HG03439 (cell line): ENCODE results near the gene RER1.

Source experiments
- ATAC-seq: cut with Tn5 transposase; IDR thresholded peaks from one replicate; pipeline ENCODE4 v1.9.1; 2021; ENCODE audit warnings: mild to moderate bottlenecking, moderate library complexity; ENCODE audit not compliant: unreplicated experiment

The RER1 gene

DNA sequence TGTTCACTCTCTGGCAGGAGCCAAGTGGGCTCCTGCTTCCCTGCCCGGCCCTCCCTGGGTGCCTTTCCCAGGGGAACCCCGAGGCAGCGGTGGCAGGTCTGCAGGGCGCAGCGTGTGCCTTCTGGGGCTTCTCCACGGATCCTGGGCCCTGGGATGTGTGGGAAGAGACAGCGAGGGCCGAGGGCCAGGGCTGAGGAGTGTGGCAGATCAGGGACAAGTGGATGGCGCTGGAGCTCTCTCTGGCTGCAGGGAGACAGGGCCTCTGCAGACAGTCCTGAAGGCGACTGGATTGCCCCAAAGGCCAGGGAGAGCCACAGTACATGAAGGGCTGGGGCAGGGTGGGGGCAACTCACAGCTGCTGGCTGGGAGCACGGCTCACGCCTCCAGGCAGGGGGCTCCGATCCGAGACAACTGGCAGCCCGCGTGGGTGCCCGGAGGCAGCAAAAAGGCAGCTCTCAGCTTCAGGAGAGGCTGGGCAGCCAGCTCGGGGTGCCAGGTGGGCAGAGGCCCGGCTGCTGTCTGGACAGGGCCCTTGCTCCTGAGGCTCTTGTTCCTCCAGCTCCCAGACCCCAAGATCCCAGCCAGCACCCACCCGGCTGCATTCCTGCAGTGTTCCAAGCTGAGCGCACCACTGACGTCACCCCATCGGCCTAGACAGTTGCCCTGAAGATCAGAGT, 16.3 kb upstream of the RER1 start:
- ATAC-seq = no peak

DNA sequence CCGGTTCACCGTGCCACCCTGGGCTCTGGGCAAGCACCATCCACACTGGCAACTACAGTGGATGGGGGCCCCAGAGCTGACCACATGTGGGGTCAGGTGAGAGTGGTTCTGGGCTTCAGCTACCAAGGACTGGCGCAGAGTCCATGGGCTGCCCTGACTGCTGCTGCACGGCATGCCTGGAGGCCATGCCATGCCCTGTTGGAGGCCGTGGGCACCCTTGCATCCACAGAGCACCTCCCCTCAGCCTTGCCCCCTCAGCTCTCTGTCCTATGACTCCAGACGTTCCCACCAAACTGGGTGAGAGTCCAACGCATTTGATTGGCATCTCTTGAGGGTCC, 15.7 kb upstream of the RER1 start:
- ATAC-seq = no peak

DNA sequence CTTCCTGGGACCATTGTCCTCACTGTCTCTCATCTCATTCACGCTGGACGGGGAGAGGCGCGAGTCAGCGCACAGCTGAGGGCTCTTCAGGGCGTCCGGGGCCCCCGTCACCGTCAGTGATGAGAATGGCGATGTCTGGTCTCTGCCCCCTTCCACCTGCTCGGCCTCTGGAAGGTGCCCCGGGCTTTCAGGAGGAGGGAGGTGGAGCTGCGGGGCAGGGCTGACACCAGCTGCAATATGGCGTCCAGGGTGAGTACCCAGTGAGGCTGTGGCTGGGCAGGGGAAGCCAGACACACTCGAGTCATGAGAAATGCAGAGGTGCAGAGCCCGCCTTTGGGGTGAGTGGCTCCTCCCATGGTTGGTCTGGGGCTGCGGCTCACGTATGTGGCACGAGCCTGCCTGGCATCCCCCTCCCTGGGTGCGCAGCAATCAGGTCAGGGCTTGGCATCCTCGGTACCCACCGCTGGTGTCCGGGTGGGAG, 15.3 kb upstream of the RER1 start:
- ATAC-seq = no peak

DNA sequence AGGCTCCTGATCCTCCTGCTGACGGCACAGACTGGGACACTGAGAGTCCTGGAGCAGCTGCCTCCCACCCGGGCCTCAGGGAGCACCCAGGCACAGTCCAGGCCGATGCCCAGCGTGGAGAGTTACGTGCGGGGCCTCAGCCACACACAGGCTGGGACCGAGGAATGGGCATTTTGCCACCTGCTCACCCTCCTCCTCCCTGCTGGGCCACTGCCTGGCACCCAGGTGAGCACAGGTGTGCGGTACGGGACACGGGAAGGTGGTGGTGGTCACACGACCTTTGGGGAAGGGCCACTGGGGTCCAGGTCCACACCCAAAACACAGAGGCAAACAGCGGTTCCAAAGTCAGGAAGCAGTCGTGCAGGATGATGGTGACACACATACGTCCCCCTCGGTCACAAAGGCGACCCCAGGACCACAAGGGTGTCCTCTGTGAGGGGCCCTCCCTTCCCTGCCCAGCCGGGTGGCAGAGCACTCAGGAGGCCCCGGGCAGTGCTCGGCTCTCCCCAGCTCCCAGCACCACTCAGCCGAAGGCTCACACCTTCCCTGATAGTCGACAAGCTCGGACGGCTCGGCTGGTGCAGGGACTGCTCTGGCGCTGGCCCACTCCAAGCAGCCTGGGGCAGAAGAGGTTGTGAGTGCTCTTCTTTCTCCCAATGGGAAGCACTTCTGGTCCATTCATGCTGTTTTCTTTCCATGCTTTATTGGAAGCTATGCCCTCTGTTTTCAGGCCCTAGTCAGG, 14.5 kb upstream of the RER1 start:
- ATAC-seq = no peak

DNA sequence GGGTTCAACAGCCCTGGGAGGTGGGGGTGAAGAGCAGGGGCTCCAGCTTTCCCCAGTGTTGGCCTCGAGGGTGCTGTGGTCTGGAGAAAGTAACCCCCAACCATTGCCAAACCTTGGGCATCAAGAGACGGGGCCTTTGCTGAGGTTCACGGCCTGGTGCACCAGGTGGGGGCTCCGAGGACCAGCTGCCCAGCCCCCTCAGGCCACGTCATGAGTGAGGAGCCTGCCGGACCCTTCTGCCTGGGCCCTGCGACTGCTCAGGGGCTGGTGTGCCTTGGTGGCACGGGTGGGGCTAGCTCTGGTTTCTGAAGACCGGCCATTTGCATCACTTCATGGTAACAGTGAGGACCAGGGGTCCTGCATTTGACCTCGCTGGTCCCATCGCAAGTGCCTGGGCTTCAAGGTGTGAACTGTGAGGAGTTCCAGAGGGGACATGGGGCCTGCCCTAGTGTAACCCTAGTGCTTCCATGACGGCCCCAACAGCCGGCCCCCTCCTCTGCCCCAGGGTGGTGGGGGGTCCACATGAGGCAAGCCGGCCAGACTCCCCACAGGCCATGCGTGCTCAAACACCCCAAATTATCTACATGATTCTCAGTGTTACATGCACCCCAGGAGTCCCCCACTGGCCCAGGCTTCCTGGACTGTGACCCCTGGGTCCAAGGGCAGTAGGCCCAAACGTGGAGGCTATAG, 13.7 kb upstream of the RER1 start:
- no peak for ATAC-seq

DNA sequence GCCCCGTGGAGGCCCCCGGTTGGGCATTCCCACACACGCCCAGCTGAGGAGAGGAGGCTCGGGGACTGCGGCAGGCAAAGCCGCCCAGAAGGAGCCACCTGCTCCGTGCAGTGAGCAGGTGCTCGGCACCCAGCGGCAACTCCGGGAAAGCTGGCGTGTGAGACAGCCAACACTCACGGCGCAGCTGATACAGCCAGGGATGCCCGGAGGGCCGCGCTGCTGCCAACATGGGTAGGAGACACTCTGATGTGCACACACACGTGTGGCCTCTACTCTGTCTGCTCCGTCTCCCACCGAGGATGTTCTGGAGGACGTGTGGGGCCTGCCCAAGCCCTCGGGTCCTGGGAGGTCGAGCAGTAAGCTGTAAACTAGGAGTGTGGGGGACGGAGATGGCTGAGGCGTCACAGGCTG, 13.2 kb upstream of the RER1 start:
- no peak for ATAC-seq

DNA sequence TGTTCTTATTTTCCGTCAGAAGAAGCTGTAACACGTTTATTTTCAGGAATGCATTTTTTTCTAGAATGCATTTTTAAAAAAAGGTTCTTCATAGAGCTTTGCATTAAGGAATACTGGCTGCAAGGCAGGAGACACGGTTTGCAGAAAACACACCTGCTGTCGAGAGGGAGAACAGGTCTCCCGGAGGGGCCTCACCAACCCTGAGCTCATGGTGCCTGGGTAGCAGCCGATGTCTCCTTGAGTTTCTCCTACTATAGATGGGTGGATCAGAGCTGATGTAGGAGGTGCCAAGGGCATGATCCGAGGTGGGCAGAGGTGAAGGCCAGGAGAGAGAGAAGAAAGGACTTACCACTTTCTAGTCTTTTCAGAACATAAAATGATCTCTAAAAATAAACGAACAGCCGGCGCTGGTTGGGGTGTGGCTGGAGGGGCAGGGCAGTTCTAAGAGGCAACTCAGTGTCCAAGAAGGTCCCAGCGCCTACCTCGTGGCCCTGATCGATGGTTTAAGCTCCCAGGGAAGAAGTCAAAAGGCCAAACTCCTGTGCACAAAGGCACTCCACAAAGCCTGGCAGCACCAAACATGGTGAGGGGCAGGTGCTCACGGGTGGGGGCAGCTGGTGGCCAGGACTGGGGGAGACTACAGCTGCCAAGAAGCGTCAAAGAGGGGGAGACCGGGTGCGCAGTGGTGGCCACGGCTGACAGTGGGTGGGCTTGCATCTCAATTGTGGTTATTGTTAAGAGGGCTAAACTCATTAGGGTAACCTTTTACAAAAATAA, 12.5 kb upstream of the RER1 start:
- no peak for ATAC-seq

DNA sequence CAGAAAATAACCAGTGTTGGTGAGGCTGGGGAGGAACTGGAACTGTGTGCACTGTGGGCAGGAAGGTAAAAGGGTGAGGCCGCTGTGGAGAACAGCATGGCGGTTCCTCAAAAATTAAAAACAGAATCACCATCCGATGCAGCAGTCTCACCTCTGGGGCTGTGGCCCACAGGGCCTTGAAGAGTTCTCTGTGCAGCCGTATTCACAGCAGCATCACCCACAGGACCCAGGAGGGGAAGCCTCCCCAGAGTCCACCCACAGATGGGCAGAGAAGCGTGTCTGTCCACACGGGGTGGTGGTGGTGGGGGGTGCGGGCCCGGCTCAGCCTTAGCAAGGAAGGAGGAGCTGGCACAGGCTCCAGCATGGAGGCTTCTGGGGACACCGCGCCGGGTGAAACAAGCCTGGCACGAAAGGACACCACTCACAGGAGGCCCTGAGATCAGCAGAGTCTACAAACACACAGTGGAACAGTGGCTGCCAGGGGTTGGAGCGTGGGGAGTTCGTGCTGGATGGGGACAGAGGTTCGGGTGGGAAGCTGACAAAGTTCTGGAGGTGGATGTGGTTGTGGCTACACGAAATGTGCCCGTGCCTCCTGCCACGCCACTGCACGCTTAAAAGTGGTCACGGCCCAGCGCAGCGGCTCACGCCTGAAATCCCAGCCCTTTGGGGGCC, 11.8 kb upstream of the RER1 start:
- ATAC-seq = no peak

DNA sequence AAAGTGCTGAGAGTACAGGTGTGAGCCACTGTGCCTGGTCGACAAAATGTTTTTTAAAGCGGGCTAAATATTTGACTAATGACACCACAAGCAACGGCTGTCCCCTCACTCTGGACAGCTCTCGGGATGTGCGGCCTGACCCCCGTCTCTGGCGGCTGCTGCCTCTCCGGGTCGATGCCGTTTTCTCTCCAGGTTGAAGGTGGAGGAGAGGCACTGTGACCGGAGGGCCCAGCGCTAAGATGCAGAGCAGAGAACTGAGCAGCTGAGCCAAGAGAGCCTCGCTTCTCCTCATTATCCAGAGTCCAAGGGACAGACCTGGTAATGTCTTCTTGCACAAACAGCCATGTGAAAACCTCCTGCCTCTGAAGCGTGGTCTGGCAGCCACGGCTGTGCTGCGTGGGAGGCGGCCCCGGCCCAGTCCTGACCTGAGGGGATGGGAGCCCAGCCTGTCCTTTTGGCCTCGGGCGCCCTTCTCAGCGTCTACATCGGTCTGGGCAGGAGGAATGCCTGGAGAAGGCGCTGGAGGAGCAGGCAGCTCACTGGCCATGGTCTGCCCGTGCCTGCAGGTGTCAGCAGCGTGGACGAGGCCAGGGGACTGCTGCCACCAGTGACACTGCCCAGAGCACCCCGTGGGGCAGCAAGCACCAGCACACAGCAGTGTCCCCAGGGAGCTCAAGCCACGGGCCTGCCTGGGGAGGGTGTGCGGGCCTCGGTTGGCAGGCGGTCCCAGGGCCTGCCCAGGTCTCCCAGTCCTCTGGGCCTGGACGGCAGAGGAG, 10.6 kb upstream of the RER1 start:
- ATAC-seq = no peak

DNA sequence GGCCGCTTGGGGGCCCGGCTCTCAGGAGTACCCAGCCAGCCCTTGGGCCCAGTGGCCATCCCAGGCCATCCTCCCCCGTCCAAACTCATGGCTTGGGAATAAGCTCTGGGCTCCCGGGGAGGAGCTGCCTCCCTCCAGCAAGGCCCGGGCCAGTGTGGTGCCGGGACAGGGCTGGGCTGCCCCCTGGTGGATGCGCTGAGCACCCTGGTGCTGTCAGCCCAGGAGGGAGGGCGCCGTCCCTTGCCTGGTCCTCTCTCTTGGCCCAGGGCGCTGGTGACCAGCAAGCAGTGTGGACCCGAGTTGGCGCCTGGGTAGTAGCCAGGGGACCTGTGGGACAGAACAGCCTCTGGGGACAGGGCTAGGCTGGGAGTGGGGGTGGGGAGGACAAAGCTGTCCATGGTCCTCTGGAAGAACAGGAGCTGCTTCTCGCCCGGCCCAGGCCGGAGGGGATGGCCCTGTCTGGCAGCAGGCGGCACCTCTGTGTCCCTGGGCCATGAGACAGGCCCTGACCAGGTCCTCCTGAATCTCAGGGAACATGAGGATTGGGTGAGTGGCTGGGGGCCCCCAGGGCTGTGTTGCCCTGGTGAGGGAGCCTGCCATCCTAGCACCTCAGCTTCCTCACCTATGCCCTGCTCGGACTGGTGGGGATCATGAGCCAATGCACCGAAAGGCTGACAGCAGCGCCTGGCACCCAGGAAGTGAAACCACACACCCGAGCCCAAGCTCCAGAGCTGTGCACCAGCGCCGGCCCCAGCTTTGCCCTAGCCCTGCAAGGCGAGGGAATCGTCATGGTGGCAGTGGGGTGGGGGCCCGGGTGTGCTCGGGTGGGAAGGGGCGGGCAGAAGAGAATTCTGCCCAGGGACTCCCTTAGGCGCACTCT, 9.7 kb upstream of the RER1 start:
- no peak for ATAC-seq

DNA sequence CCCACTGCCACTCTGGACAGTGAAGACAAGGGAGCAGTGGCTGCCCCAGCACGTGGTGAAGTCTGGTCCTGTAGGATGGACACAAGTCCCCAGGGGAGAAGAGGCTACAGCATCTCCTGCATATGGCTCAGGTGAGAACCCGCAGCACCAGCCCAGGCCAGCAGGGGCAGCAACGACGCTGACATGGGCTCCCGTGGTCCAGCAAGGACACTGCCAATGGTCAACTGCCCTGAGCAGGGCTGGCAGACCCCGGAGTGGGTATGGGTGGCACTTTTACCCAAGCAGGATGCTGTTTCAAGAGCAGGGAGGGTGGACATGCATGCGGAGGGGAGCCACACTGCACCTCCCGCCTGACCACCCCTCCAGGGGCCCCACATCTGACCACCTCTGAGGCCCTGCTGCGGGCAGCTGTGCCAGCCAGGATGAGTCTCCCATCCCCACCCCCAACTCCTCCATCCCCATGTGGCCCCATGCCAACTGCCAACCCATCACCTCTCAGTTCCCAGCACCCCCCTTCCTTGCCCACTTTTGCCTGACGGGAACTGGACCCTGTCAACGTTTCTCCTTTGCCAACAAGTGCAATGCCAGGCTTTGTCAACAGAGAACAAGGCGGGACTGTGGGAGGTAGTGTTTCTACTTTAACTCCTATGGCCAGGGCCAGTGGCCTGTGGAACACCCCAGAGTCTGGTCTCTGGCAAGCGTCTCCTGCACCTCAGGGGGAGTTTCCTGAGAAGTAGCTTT, 8.8 kb upstream of the RER1 start:
- ATAC-seq = no peak

DNA sequence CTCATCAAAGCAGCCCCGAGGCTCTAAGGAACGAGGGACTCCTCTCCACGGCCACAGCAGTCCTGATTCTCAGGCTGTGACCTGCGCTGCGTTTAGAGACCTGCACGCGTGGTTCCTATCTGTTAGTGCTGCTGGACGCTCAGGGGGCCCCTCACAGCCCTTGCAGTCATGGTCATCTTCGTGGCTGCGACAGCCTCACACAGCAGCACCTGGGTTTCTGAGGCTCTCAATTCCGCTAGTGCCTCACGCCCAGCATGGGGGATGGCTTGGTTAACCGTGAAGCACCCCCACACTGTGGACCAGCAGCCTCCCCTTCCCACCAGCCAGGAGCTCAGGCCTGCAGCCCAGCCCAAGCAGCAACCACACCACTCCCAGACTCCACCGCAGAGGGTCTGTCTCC, 8.1 kb upstream of the RER1 start:
- ATAC-seq = no peak

DNA sequence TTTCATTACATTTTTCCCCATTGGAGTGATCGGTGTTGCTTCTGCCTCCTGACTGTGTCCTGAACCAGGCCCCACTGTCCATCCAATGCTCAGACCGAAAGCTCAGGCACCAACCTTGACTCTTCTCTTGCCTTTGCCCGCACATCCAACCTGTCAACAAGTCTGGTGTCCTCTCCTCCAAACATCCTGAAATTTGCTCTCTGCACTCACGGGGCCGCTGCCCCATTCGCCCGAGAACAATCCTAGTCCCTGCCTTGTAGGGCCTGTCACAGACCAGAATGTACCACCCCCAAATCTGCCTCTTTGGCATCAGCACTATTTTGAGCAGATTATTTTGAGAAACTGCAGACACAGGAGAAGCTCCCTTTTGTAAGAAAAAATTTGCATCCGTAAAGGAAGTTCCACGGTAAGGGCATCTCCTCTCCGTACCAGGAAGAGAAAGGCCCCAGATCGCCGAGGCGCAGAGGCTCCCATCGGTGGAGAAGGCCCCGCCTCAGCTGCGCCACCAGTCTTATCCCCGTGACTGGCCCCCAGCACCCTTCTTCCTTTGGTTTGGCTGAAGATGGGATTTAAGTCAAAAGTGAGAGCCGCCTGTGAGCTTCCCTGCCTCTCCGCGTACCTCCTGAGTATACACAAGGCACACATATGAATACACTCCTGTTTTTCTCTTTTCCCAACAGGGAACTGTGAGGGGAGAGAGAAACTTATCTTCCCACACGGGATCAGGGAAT, 7.3 kb upstream of the RER1 start:
- no peak for ATAC-seq

DNA sequence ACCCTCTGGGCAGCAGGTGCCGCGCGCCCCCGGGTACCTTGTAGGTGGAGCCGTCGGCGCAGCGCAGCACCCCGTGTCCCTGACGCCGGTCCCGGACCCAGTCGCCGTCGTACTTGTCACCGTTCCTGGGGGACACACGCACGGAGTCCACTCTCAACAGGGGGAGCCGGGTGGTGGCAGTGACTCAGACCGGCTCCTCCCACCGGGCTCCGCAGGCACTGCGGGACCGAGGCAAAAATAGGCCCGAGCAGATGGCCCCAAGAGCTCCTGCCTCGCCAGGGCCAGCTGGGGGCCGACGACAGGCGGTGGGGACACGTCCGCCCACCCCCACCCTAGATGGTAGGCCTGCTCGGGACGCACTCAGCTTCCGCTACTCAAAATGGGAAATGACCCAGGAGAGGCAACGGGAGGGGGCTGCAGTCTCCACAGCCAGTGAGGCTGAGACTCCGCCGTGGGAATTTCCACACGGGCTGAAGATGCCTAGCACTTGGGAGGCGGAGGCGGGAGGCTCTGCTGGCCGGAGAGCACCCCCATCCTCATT, 6.6 kb upstream of the RER1 start:
- ATAC-seq = no peak

DNA sequence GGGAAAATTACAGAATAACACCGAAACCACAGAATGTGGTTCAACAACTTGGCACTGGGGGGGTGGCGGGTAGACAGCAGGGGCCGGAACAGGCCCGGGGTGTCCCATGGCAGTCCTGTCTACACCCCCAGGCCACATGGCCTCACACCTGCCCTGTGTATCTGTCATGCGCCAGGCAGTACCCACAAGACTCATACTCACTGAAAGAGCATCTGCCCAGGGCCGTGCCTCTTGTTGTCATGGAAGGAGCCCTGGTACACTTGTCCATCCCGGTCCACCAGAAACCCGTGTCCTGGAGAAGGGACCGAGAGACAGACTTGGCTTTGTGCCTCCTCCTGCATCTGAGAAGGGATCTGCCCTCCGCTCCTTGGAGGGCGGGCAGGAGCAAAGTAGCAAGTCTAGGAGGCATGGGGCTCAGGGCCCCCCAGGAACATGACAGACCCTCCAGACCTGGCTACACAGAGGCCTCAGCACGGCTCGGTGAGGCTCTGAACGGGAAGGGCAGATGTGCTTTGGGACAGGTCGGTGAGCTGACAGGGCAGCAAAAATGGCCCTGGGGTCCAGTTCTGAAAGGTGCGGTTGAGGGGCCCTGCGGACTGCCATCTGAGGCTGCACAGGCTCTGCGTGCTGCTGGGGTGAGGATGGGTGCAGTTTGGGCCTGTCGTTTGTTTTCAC, 5.9 kb upstream of the RER1 start:
- ATAC-seq = no peak

DNA sequence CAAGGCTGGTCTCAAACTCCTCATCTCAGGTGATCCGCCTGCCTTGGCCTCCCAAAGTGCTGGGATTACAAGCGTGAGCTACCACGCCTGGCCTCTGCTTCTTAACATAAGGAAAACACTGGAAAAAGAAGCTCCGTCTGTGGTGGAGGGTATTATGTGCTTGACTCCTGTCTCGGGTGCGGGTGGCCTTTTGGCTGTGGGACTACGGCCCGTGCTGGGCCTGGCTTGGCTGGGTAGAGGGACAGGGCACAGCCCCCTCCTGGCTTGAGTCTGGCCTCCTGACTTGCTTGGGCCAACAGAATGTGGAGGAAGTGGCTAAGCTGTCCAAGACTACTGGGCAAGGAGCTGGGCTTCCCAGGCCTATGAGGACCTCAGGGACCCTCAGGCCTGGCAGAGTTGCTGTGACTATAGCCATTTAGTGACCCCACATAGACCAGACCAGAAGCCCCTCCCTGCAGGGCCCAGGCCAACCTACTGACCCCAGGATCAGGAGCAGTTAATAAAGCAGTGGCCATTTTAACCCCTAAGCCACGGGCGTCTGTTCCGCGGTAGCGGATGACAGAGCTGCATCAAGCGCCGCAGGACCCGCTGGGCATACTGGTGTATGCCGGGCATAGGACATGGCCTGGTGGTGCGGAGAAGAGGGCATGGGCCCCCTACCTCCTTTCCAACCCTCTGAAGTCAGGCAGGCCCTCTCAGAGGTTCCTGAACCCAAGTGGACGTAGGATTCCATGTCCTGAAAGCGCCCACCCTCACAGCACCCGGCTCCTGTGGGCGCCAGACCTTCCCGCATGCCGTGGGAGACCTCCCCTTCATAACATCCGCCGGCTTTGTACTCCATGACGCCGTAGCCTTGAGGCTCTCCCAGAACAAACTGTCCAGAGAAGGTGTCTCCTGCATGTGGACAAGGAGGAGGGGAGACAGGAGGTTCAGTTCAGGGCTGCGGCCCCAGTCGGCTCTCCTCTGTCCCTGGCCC, 4.7 kb upstream of the RER1 start:
- no peak for ATAC-seq
